MM.1S (cell line): Measurements from ENCODE around the gene CDK17.
"Not testable (repeated sequence)": the region's sequence is repeated elsewhere in the genome, so short reads cannot be mapped to it uniquely, and the experiment has no call there.

Source experiments
- DNase-seq: peaks from one replicate; pipeline ENCODE4 v3.0.0-alpha.2; 2015
- H2AFZ ChIP-seq: fragments of 300-600 bp; sonication (generic); 2 replicates; pipeline ENCODE4 v1.6.0; 2016; ENCODE audit warnings: antibody characterized with exemption, low read length
- H3F3A ChIP-seq: fragments of 300-600 bp; sonication (generic); 2 replicates; pipeline ENCODE4 v1.6.1; 2016; ENCODE audit warnings: mild to moderate bottlenecking, antibody characterized with exemption, low read length, moderate library complexity, mixed read lengths; ENCODE audit not compliant: insufficient read depth
- H3K27ac ChIP-seq: fragments of 300-600 bp; sonication (generic); 2 replicates; pipeline ENCODE4 v1.5.1; 2016; ENCODE audit warnings: mild to moderate bottlenecking, low read length
- H3K27me3 ChIP-seq: fragments of 300-600 bp; sonication (generic); replicated peaks from 2 replicates; pipeline ENCODE4 v1.6.0; 2016; ENCODE audit warnings: low read length; ENCODE audit not compliant: insufficient read depth
- H3K36me3 ChIP-seq: fragments of 300-600 bp; sonication (generic); replicated peaks from 2 replicates; pipeline ENCODE4 v1.6.1; 2016; ENCODE audit warnings: mild to moderate bottlenecking, low read length, mixed read lengths; ENCODE audit not compliant: insufficient read depth
- H3K4me1 ChIP-seq: fragments of 300-600 bp; sonication (generic); 2 replicates; pipeline ENCODE4 v1.6.1; 2016; ENCODE audit warnings: low read length, mixed read lengths
- H3K4me2 ChIP-seq: fragments of 300-600 bp; sonication (generic); 2 replicates; pipeline ENCODE4 v1.6.0; 2016; ENCODE audit warnings: low read depth, low read length
- H3K4me3 ChIP-seq: fragments of 300-600 bp; sonication (generic); 2 replicates; pipeline ENCODE4 v1.5.1; 2016; ENCODE audit warnings: low read length, mixed read lengths
- H3K79me2 ChIP-seq: fragments of 300-600 bp; sonication (generic); 2 replicates; pipeline ENCODE4 v1.6.1; 2016; ENCODE audit warnings: mixed run types, low read length, mixed read lengths
- H3K9ac ChIP-seq: fragments of 300-600 bp; sonication (generic); 2 replicates; pipeline ENCODE4 v1.6.1; 2016; ENCODE audit warnings: low read length, mixed read lengths
- H3K9me2 ChIP-seq: fragments of 300-600 bp; sonication (generic); replicated peaks from 2 replicates; pipeline ENCODE4 v1.6.1; 2016; ENCODE audit warnings: mild to moderate bottlenecking, low read length, mixed read lengths; ENCODE audit not compliant: insufficient read depth
- H3K9me3 ChIP-seq: fragments of 300-600 bp; sonication (generic); replicated peaks from 2 replicates; pipeline ENCODE4 v1.6.1; 2016; ENCODE audit warnings: mild to moderate bottlenecking, low read length, mixed read lengths; ENCODE audit not compliant: insufficient read depth
- H4K20me1 ChIP-seq: fragments of 300-600 bp; sonication (generic); 2 replicates; pipeline ENCODE4 v1.6.1; 2016; ENCODE audit warnings: mild to moderate bottlenecking, low read length, moderate library complexity, mixed read lengths; ENCODE audit not compliant: insufficient read depth
- CTCF ChIP-seq: fragments of 300-600 bp; sonication (generic); IDR thresholded peaks from 2 replicates; pipeline ENCODE4 v1.5.1; 2016; ENCODE audit warnings: antibody characterized with exemption, low read length, mixed read lengths
- EZH2 ChIP-seq: fragments of 300-600 bp; sonication (generic); optimal IDR thresholded peaks from 2 replicates; pipeline ENCODE3; 2017; ENCODE audit warnings: low read depth, mild to moderate bottlenecking, antibody characterized with exemption, low read length, mixed read lengths
- EZH2phosphoT487 ChIP-seq: fragments of 300-600 bp; sonication (generic); IDR thresholded peaks from 2 replicates; pipeline ENCODE4 v1.6.1; 2018; ENCODE audit warnings: antibody characterized with exemption, low read length

CDK17 gene

DNA sequence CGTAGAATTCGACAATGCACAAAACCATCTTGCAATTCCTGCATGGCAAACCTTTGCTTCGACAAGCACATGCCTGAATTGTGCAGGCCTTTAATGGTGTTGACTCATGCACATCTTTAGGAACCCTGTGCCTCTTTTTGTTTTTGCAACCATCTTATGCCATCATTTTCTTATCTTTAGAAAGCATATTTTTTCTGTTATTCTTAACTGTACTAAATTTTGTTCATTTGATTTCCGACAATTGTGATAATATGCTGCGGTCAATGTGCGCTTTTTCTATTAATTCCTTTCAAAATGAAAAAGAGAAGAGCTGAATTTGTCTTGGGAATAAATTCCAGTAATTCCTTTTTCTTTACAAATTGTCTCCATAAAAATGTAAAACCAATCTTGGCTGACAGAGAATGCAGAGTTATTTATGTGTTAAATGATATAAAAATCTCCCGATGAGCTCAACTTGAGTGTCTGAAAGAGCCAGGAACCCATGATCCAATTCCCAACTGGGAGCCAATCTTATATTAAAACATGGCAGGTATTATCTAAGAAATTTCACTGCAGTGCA lies 20.1 kb upstream of the CDK17 start:
- Histone ChIP-seq H3K9me2 (no peaks in the 10 kb centered on the region), H3K4me1 (peaks cover 28% of the 10 kb centered on the region), H2AFZ (peak overlapping the region; percentile 87), H3K9ac (peak overlapping the region; percentile 48; the same call in 1 of the 2 replicates), H3K36me3 (no peaks in the 10 kb centered on the region), H3F3A (peaks cover 21% of the 10 kb centered on the region), H3K4me2 (peak overlapping the region; percentile 87), H3K4me3 (peak overlapping the region; percentile 51), H3K9me3 (no peaks in the 10 kb centered on the region), H3K27me3 (no peaks in the 10 kb centered on the region), H4K20me1 (no peaks in the 10 kb centered on the region), H3K79me2 (no peaks in the 10 kb centered on the region), H3K27ac (0 out of 2 replicates have a peak overlapping the region, but pooled peaks have one; percentile 14)
- TF ChIP-seq EZH2 = no peak
- DNase-seq = no peak

DNA sequence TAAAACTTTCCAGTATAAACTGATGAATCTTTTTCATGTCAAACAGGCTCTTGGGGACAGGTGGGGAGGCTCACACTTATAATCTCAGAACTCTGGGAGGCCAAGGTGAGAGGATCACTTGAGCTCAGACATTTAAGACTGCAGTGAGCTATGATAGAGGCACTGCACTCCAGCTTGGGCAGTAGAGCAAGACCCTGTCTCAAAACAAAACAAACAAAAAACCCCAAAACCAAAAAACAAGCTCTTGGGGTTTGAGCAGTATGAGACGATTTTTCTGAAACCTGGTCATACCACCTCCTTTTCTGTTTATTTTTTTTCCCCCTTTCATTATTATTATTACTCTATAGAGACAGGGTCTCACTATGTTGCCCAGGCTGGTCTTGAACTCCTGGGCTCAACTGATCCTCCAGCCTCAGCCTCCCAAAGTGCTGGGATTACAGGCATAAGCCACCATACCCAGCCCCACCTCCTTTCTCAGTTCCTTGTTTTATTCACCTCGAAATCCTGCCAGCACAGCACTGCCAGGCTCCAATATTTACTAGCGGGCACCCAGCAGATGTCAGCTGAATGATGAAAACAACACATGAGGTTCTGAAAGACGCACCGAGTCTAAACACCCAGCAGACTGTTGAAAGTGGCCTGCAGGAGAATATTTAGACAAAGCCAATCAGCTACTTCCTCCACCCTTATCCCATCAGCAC lies 19.5 kb upstream of the CDK17 start:
- Histone ChIP-seq H3K4me1 (peaks cover 25% of the 10 kb centered on the region), H3K4me3 (no peak overlapping the region), H3K27ac (0 out of 2 replicates have a peak overlapping the region, but pooled peaks have one; percentile 14), H3K9me2 (no peaks in the 10 kb centered on the region), H3K79me2 (no peaks in the 10 kb centered on the region), H4K20me1 (no peaks in the 10 kb centered on the region), H3K9ac (no peak overlapping the region), H3K27me3 (no peaks in the 10 kb centered on the region), H2AFZ (no peak overlapping the region), H3K9me3 (no peaks in the 10 kb centered on the region), H3K36me3 (no peaks in the 10 kb centered on the region), H3F3A (peaks cover 21% of the 10 kb centered on the region), H3K4me2 (peak overlapping the region; percentile 87; the same call in 1 of the 2 replicates)
- TF ChIP-seq EZH2phosphoT487 (no peak), CTCF (no peak)
- DNase-seq = no peak

- not testable (repeated sequence) for H3K9me3 ChIP-seq, H3K9ac ChIP-seq, H3K79me2 ChIP-seq, H4K20me1 ChIP-seq, H3K27me3 ChIP-seq, H3K4me3 ChIP-seq, H2AFZ ChIP-seq, H3K36me3 ChIP-seq, H3K9me2 ChIP-seq
- Histone ChIP-seq H3K4me2 (peak overlapping the region; percentile 20; the same call in 1 of the 2 replicates), H3K27ac (peak overlapping the region; percentile 37; the same call in 1 of the 2 replicates), H3K4me1 (peaks cover 25% of the 10 kb centered on the region), H3F3A (peaks cover 21% of the 10 kb centered on the region)
- DNase-seq = peak; percentile 69
Observed at GRCh38 chr12:96417688-96418087, 17.4 kb upstream of the CDK17 start.

DNA sequence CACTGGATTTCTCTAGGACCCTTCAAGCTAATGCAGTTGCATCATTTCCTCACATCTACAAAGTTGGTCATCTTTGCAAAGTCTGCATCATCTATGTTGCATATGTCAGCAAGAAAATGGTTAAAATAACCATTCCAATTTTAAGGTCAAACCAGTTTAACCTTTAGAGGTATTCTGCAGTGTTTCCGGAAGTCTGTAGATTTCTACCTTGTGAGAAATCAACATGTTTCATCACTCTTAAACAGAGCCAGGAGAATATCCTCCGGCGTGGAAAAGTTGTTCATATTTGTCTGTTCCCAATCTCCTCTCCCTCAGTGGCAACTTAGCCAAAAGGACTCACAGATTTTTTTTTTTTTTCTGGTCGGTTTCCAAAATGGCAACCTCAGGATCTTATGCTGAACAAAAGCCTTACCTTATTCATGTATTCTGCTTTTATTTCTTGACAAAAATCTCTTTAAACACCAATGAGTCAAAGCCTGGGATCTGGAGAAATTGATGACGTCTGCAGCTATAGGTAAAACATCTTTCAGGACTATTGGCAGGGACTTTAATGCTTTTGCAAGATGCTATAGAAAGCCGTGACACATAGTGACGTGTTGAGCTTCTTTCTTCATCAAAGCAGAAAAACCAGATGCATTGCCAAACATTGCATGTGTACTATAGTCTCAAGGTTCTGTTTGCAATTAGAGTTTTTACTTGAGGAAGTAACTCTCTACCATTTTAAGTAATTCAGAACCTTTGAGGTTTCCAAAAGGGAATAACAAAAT lies 16.0 kb upstream of the CDK17 start:
- Histone ChIP-seq H3F3A (peaks cover 21% of the 10 kb centered on the region), H3K27me3 (no peaks in the 10 kb centered on the region), H3K9ac (no peak overlapping the region), H3K4me2 (no peak overlapping the region), H3K36me3 (no peaks in the 10 kb centered on the region), H3K4me1 (peaks cover 25% of the 10 kb centered on the region), H2AFZ (no peak overlapping the region), H4K20me1 (no peaks in the 10 kb centered on the region), H3K27ac (no peak overlapping the region), H3K4me3 (no peak overlapping the region), H3K9me2 (no peaks in the 10 kb centered on the region), H3K79me2 (no peaks in the 10 kb centered on the region), H3K9me3 (no peaks in the 10 kb centered on the region)
- DNase-seq = no peak
- TF ChIP-seq CTCF (no peak), EZH2 (no peak), EZH2phosphoT487 (no peak)
